GM19328 (cell line): ENCODE data around the gene OGFR.
A peak's percentile ranks its signal among the peaks of the same experiment; 100 is the strongest.

Experiments used
- ATAC-seq: cut with Tn5 transposase; IDR thresholded peaks from one replicate; pipeline ENCODE4 v1.9.1; 2021; ENCODE audit warnings: mild to moderate bottlenecking, moderate library complexity; ENCODE audit not compliant: unreplicated experiment

OGFR gene

GRCh38 chr20:62782149-62782892 lies 22.3 kb upstream of the OGFR start:
- no peak for ATAC-seq

- ATAC-seq = no peak
Measured at GRCh38 chr20:62782893-62783278, 21.7 kb upstream of the OGFR start.

- ATAC-seq = no peak
Measured at GRCh38 chr20:62784497-62784896, 20.1 kb upstream of the OGFR start.

GRCh38 chr20:62785393-62785792 lies 19.2 kb upstream of the OGFR start:
- ATAC-seq = no peak

GRCh38 chr20:62786157-62786556 lies 18.5 kb upstream of the OGFR start:
- no peak for ATAC-seq

GRCh38 chr20:62787321-62787720 lies 17.3 kb upstream of the OGFR start:
- no peak for ATAC-seq

GRCh38 chr20:62787866-62788265 lies 16.8 kb upstream of the OGFR start:
- ATAC-seq = no peak

- no peak for ATAC-seq
Measured at GRCh38 chr20:62788607-62789006, 16.0 kb upstream of the OGFR start.

- ATAC-seq = no peak
Measured at GRCh38 chr20:62790075-62790474, 14.6 kb upstream of the OGFR start.

- no peak for ATAC-seq
Measured at GRCh38 chr20:62791301-62792181, 13.1 kb upstream of the OGFR start.

GRCh38 chr20:62792182-62792939 lies 12.3 kb upstream of the OGFR start:
- ATAC-seq = no peak

GRCh38 chr20:62792940-62793756 lies 11.5 kb upstream of the OGFR start:
- ATAC-seq = no peak

- ATAC-seq = no peak
Measured at GRCh38 chr20:62793757-62794006, 11.0 kb upstream of the OGFR start.

GRCh38 chr20:62794007-62794724 lies 10.5 kb upstream of the OGFR start:
- peak; percentile 70 for ATAC-seq

GRCh38 chr20:62795023-62795761 lies 9.4 kb upstream of the OGFR start:
- ATAC-seq = no peak

- ATAC-seq = no peak
Measured at GRCh38 chr20:62796699-62797491, 7.7 kb upstream of the OGFR start.

GRCh38 chr20:62797671-62798532 lies 6.7 kb upstream of the OGFR start:
- no peak for ATAC-seq

- ATAC-seq = no peak
Measured at GRCh38 chr20:62799036-62799435, 5.6 kb upstream of the OGFR start.
